NCI-H146 treated with DMSO at 0.1 percent for 48 hours (cell line): ENCODE data around the gene RTL10.

Experiments used
- DNase-seq: peaks from one replicate; lab custom pipeline; 2025; ENCODE audit not compliant: unreplicated experiment; lab: John Stamatoyannopoulos, UW

Gene RTL10

GRCh38 chr22:19854778-19855503 lies at the start of gene RTL10, which contains the start of gene GNB1L:
Gene RTL10 (minus strand): TSS chr22:19854874. CDS start chr22:19852261, 2,613 bp downstream.
Gene GNB1L (minus strand): TSS chr22:19854874. CDS start chr22:19821355, 33,519 bp downstream.
- DNase-seq = peak; percentile 75

- no peak for DNase-seq
Observed at GRCh38 chr22:19904174-19904856, 49.6 kb upstream of the RTL10 start.

GRCh38 chr22:19903513-19903912 lies 48.8 kb upstream of the RTL10 start:
- no peak for DNase-seq

GRCh38 chr22:19903031-19903430 lies 48.4 kb upstream of the RTL10 start:
- no peak for DNase-seq

- no peak for DNase-seq
Observed at GRCh38 chr22:19902245-19902715, 47.6 kb upstream of the RTL10 start.

GRCh38 chr22:19901577-19902244 lies 47.0 kb upstream of the RTL10 start:
- DNase-seq = no peak

GRCh38 chr22:19900707-19901436 lies 46.2 kb upstream of the RTL10 start:
- DNase-seq = no peak

GRCh38 chr22:19898831-19899567 lies 44.3 kb upstream of the RTL10 start:
- no peak for DNase-seq

GRCh38 chr22:19898145-19898544 lies 43.5 kb upstream of the RTL10 start:
- no peak for DNase-seq

GRCh38 chr22:19897726-19898125 lies 43.1 kb upstream of the RTL10 start:
- DNase-seq = no peak

GRCh38 chr22:19896665-19897355 lies 42.1 kb upstream of the RTL10 start:
- no peak for DNase-seq

- no peak for DNase-seq
Observed at GRCh38 chr22:19895160-19895849, 40.6 kb upstream of the RTL10 start.

- DNase-seq = no peak
Observed at GRCh38 chr22:19893363-19893762, 38.7 kb upstream of the RTL10 start.

- DNase-seq = no peak
Observed at GRCh38 chr22:19892925-19893324, 38.3 kb upstream of the RTL10 start.

- DNase-seq = peak; percentile 53
Observed at GRCh38 chr22:19892257-19892879, 37.7 kb upstream of the RTL10 start.

- peak; percentile 85 for DNase-seq
Observed at GRCh38 chr22:19891317-19892256, 36.9 kb upstream of the RTL10 start.

- DNase-seq = no peak
Observed at GRCh38 chr22:19890502-19891316, 36.0 kb upstream of the RTL10 start.
